Measurements from ENCODE around the gene RELB.

GRCh38 chr19:45057444-45057843 is 56.2 kb downstream of the RELB start:
- TF ChIP-seq CTCF (IDR thresholded peaks at IDR 0.05; ENCODE audit: low read length), result no peak
- TF ChIP-seq EZH2phosphoT487 (IDR thresholded peaks at IDR 0.05; ENCODE audit: low read length), result no peak
